ENCODE measurements around the gene FAM219A.

DNA sequence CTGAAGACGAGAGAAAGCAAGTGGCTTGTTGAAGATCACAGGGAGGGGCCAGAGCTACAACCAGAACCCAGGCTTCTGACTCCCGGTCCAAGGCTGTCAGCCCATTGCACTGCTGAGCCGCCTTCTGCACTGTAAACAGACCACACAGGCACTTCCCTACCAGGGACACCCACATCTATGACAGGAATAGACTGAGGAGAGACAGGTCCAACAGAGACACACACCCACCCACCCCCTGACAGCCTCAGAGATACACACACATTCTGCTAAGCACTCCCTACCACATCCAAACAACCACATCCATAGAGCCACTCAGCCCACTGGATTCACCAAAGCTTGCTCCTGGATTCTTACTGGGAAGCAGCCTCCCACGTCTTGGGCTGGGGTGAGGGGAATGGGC lies 58.6 kb downstream of the FAM219A start:
- TF ChIP-seq FOXK2 (IDR thresholded peaks at IDR 0.05) (no peak), ARNT (IDR thresholded peaks at IDR 0.05) (no peak), HDGF (IDR thresholded peaks at IDR 0.05; ENCODE audit: borderline replicate concordance) (no peak), L3MBTL2 (conservative IDR thresholded peaks at IDR 0.05) (no peak), SUZ12 (IDR thresholded peaks at IDR 0.05) (no peak), TARDBP (IDR thresholded peaks at IDR 0.05) (no peak)
